AG08396 (cell line): ENCODE results near the gene SETD3.
A peak's percentile ranks its signal among the peaks of the same experiment; 100 is the strongest.

ENCODE experiments used
- DNase-seq: peaks from one replicate; pipeline ENCODE4 v3.0.0; 2012; ENCODE audit warnings: low spot score, mixed read lengths

SETD3 gene

DNA sequence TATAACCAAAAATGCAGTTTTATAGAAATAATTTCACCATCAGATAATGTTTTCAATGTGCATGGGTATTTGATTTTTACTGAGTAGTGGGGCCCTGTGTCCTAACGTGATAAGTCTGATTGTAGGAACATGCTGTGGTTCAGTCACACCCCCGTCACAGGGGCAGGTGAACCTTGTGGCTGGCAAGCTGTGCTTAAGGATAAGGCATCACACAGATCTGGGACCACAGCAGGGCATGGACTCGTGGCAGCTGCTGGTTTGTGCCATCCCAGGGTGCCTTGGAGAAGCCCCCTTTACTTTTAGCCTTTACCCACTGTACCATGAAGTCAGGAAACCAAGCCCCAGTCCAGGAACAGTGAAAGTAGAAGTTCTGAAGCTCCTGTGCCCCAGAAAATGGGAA, 17.2 kb upstream of the SETD3 start:
- no peak for DNase-seq

DNA sequence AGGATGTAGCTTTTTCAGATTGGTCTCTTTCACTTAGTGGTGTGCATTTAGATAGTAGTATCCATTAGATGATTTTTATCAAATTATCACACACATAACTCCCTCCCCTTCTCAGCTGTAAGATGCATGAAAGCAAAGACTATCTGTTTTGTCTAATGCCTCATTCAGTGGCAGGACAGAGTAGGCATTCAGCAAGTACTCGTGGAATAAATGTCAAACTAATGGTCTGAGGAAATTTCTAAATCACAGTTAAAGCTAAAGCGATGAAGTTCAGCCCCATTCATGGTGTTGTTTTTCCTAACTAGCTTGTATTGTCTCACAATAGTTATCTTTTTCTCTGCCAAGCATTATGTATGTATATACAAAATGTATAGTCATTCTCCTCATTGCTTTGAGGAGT, 16.7 kb upstream of the SETD3 start:
- no peak for DNase-seq

DNA sequence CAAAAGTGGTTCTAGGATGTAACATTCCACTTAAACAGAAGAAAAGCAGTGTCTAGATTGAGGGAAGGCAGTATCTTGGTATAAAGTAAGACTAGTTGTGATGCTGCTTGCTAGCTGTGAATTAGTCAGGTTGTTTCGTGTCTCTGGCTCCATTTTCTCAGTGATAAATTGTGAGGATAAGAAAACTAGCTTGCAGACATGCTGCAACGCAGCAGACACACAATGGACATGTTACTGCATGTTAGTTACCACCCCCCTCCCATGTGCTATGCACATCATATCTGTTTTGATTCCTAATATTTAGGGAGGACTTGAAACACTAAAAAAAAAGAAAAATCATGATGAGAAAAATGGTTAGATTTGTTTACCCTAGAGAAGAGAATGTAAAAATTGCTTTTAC, 3.4 kb upstream of the SETD3 start:
- DNase-seq, result no peak

DNA sequence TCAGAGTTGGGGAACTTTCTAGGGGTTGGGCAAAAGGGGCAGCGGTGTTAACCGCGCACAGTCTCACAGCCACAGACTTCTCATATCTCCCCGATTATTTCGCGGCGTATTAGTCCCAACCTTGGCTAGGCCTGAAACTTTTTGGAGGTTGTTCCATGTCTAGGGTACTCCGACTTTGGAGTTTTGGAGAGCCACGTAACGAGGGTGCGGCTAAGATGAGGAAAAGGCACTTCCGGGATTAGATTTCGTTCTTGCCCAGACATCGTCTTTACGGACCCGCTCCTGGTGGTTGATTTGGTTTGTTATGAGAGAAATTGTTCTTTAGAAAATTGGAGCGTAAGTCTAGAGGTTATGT, 1.1 kb upstream of the SETD3 start:
- DNase-seq, result no peak

DNA sequence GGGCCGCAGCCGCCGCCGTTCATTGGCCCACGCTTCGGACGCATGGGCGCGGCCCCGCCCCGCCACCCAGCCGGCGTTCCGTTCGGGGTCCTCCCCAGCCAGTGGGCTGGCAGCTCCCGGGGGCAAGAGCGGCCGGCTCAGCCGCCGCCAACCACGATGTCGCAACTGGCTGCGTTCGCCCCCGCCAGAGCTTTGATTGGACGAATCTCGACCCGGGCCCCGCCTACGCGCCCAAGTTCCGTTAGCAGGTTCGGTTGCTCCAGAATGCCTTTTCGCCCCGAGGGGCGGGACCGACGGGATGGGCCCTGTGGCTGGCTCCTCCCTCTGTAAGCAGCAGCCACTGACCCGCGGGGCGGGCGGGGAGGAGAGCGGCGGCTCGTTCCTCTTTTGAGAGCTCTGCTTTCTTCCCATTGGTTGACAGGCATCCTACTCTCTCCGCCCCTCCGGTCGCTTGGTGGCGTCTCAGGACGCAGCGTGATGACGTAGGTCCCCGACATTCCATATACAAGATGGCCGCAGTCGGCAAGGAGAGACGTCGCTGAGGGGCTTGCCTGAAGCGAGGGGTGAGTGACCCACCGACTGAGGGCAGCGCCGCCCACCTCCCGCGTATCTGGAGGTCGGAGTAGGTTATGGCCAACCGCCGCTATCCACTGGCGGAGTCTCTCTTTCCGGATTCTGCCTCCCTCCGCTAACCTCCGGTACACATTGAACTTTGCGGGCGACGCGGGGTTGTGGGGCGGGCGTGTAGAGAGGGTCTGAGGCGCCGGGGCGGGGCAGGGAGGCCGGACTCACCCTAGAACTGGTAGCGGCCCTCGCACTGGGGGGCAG, 472 bp upstream of the SETD3 start, which contains the start of gene CCNK:
Gene CCNK, plus strand, starts transcription at position 493 of the 828 bp plus-strand sequence. CDS start 11,269 bp downstream, outside the sequence.
- peak; percentile 98 for DNase-seq

DNA sequence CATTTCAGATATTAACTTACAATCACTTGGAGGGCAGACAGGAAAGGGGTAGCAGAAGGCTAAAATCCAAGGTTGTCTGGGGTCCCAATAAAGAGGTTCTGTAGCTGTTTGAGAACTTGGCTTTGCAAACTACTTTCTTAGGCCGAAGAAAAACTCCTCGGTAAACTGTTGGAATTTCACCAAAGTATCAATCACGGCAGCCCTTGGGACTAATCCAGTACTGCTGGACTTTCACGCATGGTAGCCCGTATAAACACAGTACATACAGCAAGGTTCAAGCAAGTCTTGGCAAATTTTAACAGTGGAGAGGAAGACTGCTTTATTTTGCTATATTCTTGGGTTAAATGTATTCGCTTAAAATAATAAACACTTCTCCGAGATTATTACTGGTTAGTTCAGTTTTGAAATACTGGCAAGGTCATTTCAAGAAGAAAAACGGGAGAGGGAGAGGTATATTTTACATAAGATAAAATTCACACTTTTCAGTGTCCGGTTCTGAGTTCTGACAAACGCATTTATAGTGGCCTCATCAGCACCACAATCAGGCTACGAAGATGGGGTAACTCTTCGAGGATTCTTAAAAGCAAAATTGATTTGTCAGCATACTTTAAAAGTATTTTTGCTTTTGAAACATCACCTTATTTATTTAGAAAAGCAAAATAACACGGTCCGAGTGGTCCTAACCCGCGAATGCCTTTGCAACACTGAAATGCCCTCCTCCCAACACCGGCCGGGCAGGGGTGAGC, 1.3 kb downstream of the SETD3 start:
- no peak for DNase-seq

DNA sequence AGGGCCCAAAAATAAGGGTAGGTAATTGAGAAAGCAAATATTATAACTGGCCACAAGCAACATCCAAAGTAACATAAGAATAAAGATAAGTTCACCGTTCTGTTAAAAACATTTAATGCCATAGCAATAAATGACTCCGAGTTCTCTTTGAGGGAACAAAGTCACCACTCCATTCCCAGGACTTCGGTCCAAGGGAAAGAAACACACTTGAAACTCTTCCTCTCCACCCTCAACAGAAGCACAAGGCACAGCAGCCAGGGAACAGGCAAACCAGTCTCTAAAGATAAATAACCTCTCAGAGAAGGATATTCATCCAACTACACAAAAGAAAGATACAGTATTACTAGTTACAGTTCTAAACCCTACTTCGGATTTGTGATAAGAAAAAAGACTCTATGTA, 2.5 kb downstream of the SETD3 start:
- no peak for DNase-seq

DNA sequence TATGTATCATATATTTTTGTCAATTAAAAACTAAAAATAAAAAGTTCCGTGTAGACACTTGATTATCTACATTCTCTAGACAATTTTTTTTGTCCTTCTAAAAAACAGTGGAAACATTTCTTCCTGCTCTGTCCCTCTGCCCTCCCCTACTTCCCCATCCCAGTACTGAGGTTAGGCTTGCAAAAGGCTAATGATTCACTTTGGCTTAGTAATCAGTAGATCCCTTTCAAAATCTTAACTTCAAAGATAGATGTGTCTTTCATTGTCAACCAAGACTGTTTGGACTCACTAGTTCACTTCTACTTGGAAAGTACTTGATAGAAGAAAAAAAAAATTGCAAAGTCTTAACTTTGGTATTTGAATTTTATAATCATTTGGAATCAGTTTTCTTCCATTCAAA, 3.8 kb downstream of the SETD3 start:
- no peak for DNase-seq

DNA sequence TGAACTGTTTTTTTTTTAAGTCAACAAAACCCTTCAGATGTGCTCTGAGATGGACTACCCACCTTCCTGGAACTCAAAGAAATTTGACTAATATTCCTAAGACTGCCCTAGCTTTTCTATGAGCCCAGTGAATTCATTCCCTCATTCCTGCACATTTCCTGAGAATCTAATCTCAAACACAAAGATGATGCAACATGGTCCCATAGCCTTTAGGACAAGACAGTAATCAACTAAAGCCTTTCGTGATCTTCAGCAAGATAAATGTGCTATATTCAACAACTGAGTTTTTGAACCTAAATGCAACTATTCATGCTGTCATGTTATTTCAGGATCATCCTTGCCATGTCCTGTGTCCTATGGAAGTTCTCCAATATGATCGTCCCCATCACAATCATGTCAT, 5.0 kb downstream of the SETD3 start:
- no peak for DNase-seq

DNA sequence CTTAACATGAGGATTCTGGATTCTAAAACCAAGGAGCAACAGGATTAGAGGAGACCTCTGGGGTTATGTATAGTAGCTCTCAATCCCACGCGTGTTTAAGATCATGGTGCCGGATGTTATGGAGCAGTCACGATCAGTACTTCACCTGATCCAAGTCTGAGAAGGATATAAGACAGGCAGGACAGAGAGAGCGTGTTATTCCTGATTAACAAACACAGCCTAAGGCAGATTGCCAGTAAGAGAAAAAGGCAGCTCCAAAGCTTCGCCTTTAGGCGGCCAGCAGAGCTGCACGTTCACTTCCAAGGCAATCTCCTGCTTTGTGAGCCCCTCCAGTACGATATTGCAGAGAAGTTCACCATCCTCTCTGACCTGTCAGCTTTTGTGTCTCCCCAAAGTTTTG, 5.5 kb downstream of the SETD3 start:
- no peak for DNase-seq

DNA sequence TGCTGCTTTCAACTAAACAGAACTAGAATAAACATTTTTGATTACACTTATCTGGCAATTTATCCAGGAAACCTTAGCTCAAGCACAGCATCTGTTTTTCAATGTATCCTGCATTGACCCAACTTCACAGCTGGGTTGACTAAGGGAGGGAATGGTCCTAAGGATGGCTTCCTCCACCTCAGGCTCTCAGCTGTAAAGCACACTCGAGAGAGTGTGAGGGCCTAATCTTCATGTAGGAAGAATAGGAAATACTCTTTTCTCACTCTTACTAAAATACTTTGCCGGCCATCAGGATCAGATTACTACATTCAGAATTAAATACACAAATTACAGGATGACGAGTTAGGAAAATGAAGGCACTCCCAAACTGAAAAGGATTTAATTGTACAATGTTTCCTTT, 7.2 kb downstream of the SETD3 start:
- no peak for DNase-seq

DNA sequence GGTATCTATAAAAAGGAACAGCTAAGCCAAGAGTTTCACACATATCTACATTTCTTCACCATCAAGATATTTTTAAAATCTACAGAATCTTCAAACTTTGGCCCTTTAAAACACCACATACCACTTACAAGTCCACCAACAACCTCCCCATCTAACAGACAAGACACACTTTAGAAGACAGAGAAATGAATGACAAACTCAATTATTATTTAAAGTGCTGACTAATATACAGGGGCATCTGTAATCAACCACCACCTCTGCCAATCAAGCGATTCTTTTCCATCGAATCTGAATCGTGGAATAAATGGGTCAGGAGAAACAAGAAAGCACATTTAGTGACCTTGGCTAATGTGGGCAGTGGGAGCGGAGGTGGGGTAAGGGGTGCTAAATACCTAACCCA, 7.7 kb downstream of the SETD3 start:
- DNase-seq, result no peak

DNA sequence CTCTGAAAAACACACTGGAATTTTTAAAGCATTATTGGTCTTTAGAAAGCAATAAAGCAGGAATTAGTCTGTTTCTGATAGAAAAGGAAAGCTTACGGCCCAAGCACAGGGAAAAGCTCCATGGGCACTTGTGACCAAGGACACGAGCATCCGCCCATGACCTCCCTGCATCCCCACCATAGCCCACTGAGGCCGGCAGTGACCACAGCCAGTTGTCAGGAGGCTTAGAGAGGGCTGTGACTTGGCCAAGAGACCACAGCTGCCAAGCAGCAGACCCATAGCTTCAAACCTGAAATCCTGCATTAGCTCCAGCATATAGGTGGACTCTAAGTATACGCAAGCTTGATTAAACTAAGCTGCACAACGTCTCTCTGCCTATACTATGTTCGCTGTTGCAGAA, 8.9 kb downstream of the SETD3 start:
- DNase-seq, result no peak

DNA sequence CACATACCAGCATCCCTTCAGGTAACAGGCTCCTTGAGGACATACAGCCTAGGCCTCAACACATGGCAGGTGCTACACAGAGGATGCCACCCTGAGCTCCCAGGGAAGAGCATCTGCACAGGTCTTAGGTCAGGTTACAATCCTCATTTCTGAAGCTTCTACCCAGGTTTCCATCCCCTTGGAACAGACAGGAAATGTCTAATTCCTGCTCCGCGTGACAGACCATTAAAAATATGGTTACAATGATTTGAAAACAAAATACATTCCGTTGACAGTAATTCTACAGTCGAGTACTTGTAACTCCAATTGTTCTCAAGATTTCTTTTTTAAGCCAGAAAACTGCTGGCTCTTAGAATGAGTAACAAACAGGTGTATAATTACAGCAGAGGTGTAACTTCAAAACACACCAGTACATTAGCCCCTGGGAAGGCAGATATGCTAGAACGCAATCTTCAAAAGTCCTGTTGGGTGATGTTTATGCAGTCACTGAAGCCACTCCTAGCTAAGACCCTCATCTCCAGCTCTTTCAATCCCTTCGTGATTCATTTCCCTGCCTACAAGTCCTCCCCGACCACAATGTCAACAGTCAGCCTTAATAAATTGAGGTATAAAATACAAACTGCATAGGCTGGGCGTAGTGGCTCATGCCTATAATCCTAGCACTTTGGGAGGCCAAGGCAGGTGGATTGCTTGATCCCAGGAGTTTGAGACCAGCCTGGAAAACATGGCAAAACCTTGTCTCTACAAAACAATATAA, 11.6 kb downstream of the SETD3 start:
- no peak for DNase-seq

DNA sequence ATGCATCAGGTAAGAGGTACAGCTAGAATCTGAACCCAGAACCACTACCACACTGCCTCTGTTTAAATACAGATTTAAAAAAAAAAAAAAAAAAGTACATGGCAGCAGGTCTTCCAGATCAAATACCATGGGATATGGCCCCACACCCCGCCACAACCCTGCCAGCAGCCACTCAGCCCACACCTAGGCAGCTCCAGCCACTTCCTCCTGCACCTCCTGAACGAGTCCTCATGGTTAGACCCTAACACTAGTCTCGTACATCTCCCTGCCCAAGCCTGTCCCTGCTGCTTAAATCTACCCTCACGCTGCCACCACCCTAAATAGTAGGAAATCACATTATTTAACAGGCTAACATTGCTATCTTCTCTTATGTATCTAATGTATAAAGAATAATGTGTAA, 12.6 kb downstream of the SETD3 start:
- no peak for DNase-seq

DNA sequence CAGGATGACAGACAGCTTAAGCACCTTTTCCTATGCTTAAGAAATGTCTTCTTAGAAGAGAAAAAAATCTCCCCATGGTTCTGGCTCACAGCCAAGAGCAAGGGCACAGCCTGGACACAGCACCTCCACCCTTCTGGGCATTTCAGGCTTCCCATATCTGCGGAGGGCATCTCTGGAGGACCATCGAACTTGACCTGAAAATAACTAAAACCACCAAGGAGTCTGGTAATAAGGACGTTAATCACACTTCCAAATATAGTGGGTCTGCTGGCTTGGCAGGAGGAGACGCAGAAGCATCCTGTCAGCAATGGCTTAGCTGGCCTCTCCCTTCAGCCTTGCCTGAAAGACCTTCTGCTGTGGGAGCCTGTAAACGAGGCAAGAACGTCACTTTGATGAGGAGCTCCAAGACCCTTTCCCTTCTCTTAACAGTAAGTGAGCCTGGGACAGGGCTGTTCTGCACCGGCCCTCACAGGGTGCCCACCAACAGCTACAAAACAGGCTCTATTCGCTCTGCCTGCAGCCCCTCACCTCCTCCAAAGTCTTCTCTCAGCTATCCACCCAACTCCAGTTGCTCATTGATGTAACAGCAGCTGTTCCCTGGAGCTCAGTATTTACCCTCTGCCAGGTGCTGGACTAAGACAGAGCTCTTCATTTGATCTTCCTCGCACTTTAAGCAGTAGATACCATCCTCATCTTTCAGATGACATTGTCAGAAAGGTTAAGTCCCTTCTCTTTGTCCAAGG, 13.2 kb downstream of the SETD3 start:
- DNase-seq, result no peak

DNA sequence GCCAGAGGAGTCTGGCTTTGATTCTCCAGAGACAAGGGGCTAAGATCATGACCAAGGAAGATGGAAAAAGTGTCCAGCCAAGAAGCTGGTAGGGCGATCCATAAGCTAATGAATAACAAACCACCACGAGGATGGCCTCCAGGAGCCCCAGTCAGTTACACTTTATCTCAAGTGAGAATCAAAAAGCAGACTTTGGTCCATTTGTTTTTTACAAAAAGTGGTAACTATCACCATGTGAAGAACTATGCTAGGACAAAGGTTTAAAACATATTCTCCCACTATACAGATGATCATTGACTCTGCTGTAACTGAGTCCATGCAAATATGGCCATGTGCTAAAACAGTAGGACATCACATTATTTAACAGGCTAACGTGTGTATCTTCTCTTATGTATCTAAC, 13.9 kb downstream of the SETD3 start:
- DNase-seq, result no peak

DNA sequence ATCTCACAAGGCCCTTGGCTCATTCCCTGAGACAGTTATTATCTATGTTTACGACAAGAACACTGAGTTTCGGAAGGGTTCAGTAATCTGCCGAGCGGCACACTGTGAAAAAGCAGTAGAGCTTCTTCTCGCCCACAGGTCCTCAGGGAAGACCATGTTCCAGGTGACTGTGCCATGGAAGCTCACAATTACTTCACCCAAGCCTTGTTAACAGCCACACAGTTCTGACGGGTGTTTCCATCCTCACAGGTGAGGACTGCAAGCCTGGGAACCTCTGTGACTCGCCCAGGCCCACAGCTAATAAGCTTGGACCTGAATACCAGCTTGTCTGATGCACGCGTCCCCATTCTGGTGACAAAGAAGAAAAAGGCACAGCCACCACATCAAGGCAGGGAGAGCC, 15.4 kb downstream of the SETD3 start:
- DNase-seq, result no peak

DNA sequence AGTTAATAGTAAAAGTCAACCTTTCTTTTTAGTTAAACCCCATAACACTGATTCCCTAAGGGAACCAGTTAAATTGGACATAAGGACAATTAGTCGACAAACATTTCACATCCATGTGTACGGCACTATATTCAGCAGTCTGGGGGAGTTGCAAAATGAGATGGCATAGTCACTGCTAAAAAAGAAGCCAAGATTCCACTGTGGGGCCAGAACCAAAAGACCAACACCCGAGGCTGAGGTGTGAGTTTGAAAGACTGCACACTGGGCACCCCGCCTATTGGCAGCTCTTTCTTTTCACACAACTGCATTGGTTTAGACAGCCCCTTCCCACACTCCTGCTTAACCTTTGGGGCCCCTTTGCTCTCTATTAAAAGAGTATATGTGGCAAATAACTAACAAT, 16.7 kb downstream of the SETD3 start:
- no peak for DNase-seq

DNA sequence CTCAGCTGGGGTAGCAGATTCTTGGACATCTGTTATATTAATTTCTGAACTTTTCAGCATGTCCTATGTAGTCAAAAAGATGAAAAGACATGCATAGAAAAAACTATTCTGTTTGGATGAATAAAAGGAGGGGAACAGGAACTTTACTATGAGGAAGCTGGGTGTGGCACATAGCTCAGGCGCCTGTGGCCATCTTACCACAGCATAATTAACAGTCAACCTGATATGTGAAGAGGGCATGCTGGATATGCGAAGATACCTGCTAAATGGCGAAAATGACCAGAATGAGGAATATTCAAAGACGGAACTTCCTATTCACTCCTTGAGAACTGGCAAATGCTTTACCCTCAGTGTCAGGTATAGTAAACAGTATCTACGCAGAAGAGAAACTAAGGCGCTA, 18.4 kb downstream of the SETD3 start:
- no peak for DNase-seq

DNA sequence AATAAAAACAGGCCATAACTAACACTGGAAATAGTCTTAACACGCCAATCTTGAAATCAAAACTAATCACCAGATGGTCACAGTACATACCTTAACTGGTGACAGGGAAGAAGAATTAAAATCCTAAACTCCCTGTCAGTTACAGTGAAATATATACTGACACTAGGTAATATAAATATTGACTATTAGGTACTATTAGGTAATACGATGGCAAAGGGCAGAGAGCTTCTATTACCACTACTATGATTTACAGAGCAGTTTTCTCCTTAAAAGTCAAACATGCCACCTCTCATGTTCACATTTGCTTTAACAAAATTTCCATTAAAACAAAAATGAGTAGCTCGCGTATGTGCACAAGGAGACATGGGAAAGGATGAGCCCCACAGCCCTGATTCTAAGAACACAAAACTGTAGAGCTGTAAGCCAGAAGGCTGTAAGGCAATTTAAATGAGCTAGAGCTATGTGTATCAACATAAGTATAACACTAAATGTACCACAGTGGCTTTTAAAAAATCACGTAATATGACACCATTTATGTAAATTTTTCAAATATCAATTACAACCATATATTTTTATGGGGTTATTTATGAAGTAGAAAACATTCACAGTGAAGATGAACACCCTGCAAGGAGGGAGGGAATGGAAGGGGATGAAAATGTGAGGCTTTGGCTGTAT, 19.1 kb downstream of the SETD3 start:
- no peak for DNase-seq

DNA sequence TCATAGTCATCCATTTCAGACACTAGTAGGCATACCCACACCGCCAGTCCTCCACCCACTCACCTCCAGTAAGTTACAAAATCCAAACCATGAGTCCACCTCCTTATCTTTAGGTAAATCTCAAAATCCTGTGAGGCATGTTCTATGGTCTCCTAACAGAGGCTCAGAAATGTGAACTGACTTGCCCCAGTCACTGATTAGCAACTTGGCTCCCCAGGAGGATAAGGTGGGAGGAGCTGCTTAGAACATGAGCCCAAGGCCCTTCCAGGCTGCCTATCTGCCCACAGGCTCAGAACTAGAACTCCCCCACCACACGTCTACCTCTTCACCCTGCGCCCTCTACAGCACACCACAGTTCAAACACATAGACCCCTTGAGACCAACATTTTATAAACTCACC, 19.9 kb downstream of the SETD3 start:
- no peak for DNase-seq
